Measurements from ENCODE around the gene PNPLA6. TPM values are rescaled to one million over a fixed set of nuclear protein-coding genes. Genes with fewer than 3 reads are reported as not detected.

PNPLA6 gene
- total and polyA plus RNA-seq, 2 of the 13 experiments (the other 11 are each of a cell fraction or from before 2014, with no cell fraction given): 24.9 to 28.2 TPM

- no peaks in the 10 kb centered on the region for H3K9me3 ChIP-seq (ENCODE audit: low read length)
- H3K9ac ChIP-seq (ENCODE audit: insufficient read depth, low read depth, low read length): no peak overlapping the region
- H3K4me1 ChIP-seq (ENCODE audit: insufficient read depth, low read length): peaks cover 8% of the 10 kb centered on the region
- no peak for TF ChIP-seq FOXA1 (IDR thresholded peaks at IDR 0.05)
- TF ChIP-seq FOXA1 (CRISPR knock-in tag; IDR thresholded peaks at IDR 0.05): no peak
- TF ChIP-seq PLSCR1 (CRISPR knock-in tag; IDR thresholded peaks at IDR 0.05; ENCODE audit: borderline replicate concordance): no peak
- no peak for TF ChIP-seq ZNF264 (CRISPR knock-in tag; IDR thresholded peaks at IDR 0.05)
- TF ChIP-seq ZNF660 (CRISPR knock-in tag; IDR thresholded peaks at IDR 0.05; ENCODE audit: borderline replicate concordance, low read depth): no peak
- TF ChIP-seq KLF11 (CRISPR knock-in tag; IDR thresholded peaks at IDR 0.05): no peak
- no peak for TF ChIP-seq KMT2A (CRISPR knock-in tag; IDR thresholded peaks at IDR 0.05)
- no peak for TF ChIP-seq MNT (IDR thresholded peaks at IDR 0.05)
- TF ChIP-seq RARA (CRISPR knock-in tag; IDR thresholded peaks at IDR 0.05): no peak
- H3K27me3 ChIP-seq (ENCODE audit: control insufficient read depth in 1 of 2, insufficient read depth in 2 of 2, low read length in 2 of 2): peaks cover 0 to 5% of the 10 kb centered on the region in 2 experiments; a peak in 1 of 5 replicates
- intact Hi-C loops (cut with micrococcal nuclease; ENCODE audit: unreplicated experiment): no loop called here
- FAIRE-seq (no peak), ATAC-seq (no peak), DNase-seq (ENCODE audit: low spot score) (no peak)
- no peaks in the 10 kb centered on the region for H3K79me2 ChIP-seq (ENCODE audit: insufficient read depth, low read length)
- H3K4me2 ChIP-seq (ENCODE audit: low read depth, low read length): peak overlapping the region; percentile 69
- BruUV-seq (replicated peaks): no TSS peak
- no peaks in the 10 kb centered on the region for H4K20me1 ChIP-seq (ENCODE audit: insufficient read depth, low read length)
- ChIA-PET POLR2A (interaction anchor here (0.8 to 1.7 kb wide), 2 partner anchors 11 to 439 kb away, joined by 3 to 14 read pairs; no protein-coding TSS in a partner anchor), CTCF (ENCODE audit: low intra/inter-chr PET ratio, low total read pairs) (no interaction called here)
- H2AFZ ChIP-seq (ENCODE audit: low read length): no peak overlapping the region
- H3K4me3 ChIP-seq (replicated peaks in 1 of 3; ENCODE audit: insufficient read depth in 1 of 3, low read depth in 2 of 3, low read length in 3 of 3): peak overlapping the region in 1 of 3 experiments; percentile 48; a peak in 1 of 6 replicates
- no peaks in the 10 kb centered on the region for H3K36me3 ChIP-seq (replicated peaks in 1 of 2; ENCODE audit: control insufficient read depth in 1 of 2, insufficient read depth in 2 of 2, low read length in 2 of 2)
- no peak overlapping the region for H3K27ac ChIP-seq (ENCODE audit: extremely low read length, insufficient read depth, low read length)
- 73% methylated on average over 14 of the region's 19 CpGs for WGBS (ENCODE audit: low lambda C conversion rate)
- in situ Hi-C loops (cut with HindIII; ENCODE audit: extremely low pct_ligation_motif_present, low pct_unique_long_range_greater_than_20kb): no loop called here
These were observed 30.2 kb upstream of the PNPLA6 start for GRCh38 chr19:7505288-7505681.

Measured in HepG2 (cell line).